IMR-90 (cell line): ENCODE data around the gene HADH. TPM values are rescaled to one million over a fixed set of nuclear protein-coding genes. Genes with fewer than 3 reads are reported as not detected.

Experiments used
- ATAC-seq: fragments of 200-7000 bp; cut with Tn5 transposase; 2 replicates; pipeline ENCODE4 v1.9.1; 2020; ENCODE audit warnings: low read depth, mild to moderate bottlenecking, moderate library complexity
- BruUV-seq: library from RNA; stranded (reverse); fragments of 400-500 nt; replicated peaks from 2 replicates; lab custom pipeline; 2021; lab: Mats Ljungman, UMichigan
- CTCF ChIA-PET: fragments of 300-600 bp; formaldehyde crosslinking; extraction: SDS; loops from one replicate; lab custom pipeline; 2021; ENCODE audit warnings: antibody characterized with exemption; lab: Yijun Ruan, JAX
- POLR2A ChIA-PET: fragments of 300-600 bp; sonication (Branson Sonifier 250); formaldehyde crosslinking; loops from one replicate; lab custom pipeline; 2022; ENCODE audit warnings: antibody characterized with exemption; ENCODE audit not compliant: unreplicated experiment; lab: Charles Lee
- DNase-seq: peaks from one replicate; pipeline ENCODE4 v3.0.0; 2013
- H2AFZ ChIP-seq: replicated peaks from 2 replicates; pipeline ENCODE3; 2013; ENCODE audit warnings: low read length, mild to moderate bottlenecking; ENCODE audit not compliant: poor library complexity
- H2AK5ac ChIP-seq: 2 replicates; pipeline ENCODE4 v1.6.1; 2013; ENCODE audit warnings: low read depth, low read length, inconsistent platforms
- H2AK9ac ChIP-seq: replicated peaks from 2 replicates; pipeline ENCODE3; 2013; ENCODE audit warnings: mild to moderate bottlenecking, low read depth, low read length, moderate library complexity; ENCODE audit not compliant: poor library complexity
- H2BK120ac ChIP-seq: 2 replicates; pipeline ENCODE4 v1.6.1; 2013; ENCODE audit warnings: low read depth, low read length, inconsistent platforms
- H2BK15ac ChIP-seq: 3 replicates; pipeline ENCODE4 v1.6.1; 2013; ENCODE audit warnings: low read depth, low read length, inconsistent platforms
- H2BK20ac ChIP-seq: 2 replicates; pipeline ENCODE4 v1.6.1; 2013; ENCODE audit warnings: low read depth, mild to moderate bottlenecking, inconsistent platforms, low read length, moderate library complexity
- H2BK5ac ChIP-seq: 2 replicates; pipeline ENCODE4 v1.6.1; 2013; ENCODE audit warnings: mild to moderate bottlenecking, low read depth, low read length, inconsistent platforms; ENCODE audit not compliant: poor library complexity, severe bottlenecking
- H3K14ac ChIP-seq: replicated peaks from 2 replicates; pipeline ENCODE4 v1.6.1; 2013; ENCODE audit warnings: low read depth, low read length, inconsistent platforms
- H3K18ac ChIP-seq: 2 replicates; pipeline ENCODE4 v1.6.1; 2013; ENCODE audit warnings: low read depth, low read length, control low read depth
- H3K23ac ChIP-seq: 2 replicates; pipeline ENCODE4 v1.6.1; 2013; ENCODE audit warnings: low read depth, low read length, inconsistent platforms
- H3K27ac ChIP-seq: 2 replicates; pipeline ENCODE4 v1.5.1; 2013; ENCODE audit warnings: mild to moderate bottlenecking, control low read depth, low read length; ENCODE audit not compliant: insufficient read depth
- H3K27me3 ChIP-seq: 2 replicates; pipeline ENCODE4 v1.6.1; 2013; ENCODE audit warnings: low read length; ENCODE audit not compliant: control insufficient read depth, insufficient read depth
- H3K36me3 ChIP-seq: 2 replicates; pipeline ENCODE4 v1.6.1; 2013; ENCODE audit warnings: low read length, mixed read lengths; ENCODE audit not compliant: control insufficient read depth, insufficient read depth
- H3K4ac ChIP-seq: 2 replicates; pipeline ENCODE4 v1.6.1; 2013; ENCODE audit warnings: low read depth, low read length, inconsistent platforms
- H3K4me1 ChIP-seq: 2 replicates; pipeline ENCODE4 v1.6.1; 2013; ENCODE audit warnings: low read length, mixed read lengths; ENCODE audit not compliant: control insufficient read depth, insufficient read depth
- H3K4me2 ChIP-seq: 2 replicates; pipeline ENCODE4 v1.6.1; 2013; ENCODE audit warnings: low read depth, mild to moderate bottlenecking, control low read depth, low read length, moderate library complexity
- H3K4me3 ChIP-seq: 2 replicates; pipeline ENCODE4 v1.5.1; 2013; ENCODE audit warnings: low read depth, mild to moderate bottlenecking, control low read depth, low read length, moderate library complexity; ENCODE audit not compliant: insufficient read depth
- H3K56ac ChIP-seq: 2 replicates; pipeline ENCODE4 v1.6.1; 2013; ENCODE audit warnings: low read length, inconsistent platforms; ENCODE audit not compliant: insufficient read depth; ENCODE audit errors: extremely low read depth
- H3K79me1 ChIP-seq, 2 experiments: 2 replicates each; pipeline ENCODE4 v1.6.1; 2013; ENCODE audit warnings: low read length in 2 of 2, inconsistent platforms in 1 of 2, low read depth in 1 of 2
- H3K9ac ChIP-seq: 2 replicates; pipeline ENCODE4 v1.6.1; 2013; ENCODE audit warnings: low read depth, low read length, control low read depth
- H3K9me1 ChIP-seq: 2 replicates; pipeline ENCODE4 v1.6.1; 2013; ENCODE audit warnings: low read length, inconsistent platforms; ENCODE audit not compliant: insufficient read depth
- H3K9me3 ChIP-seq: 2 replicates; pipeline ENCODE4 v1.6.1; 2013; ENCODE audit warnings: low read length; ENCODE audit not compliant: control insufficient read depth, insufficient read depth
- H4K20me1 ChIP-seq: 2 replicates; pipeline ENCODE4 v1.6.1; 2013; ENCODE audit warnings: low read length, inconsistent platforms; ENCODE audit not compliant: insufficient read depth
- H4K5ac ChIP-seq: 2 replicates; pipeline ENCODE4 v1.6.1; 2013; ENCODE audit warnings: mild to moderate bottlenecking, low read depth, low read length, control low read depth
- H4K8ac ChIP-seq, 2 experiments: 2 replicates each; pipeline ENCODE4 v1.6.1; 2013; ENCODE audit warnings: low read depth in 2 of 2, low read length in 2 of 2, control low read depth in 1 of 2, inconsistent platforms in 1 of 2
- H4K91ac ChIP-seq: 2 replicates; pipeline ENCODE4 v1.6.1; 2013; ENCODE audit warnings: low read depth, low read length, inconsistent platforms; ENCODE audit not compliant: insufficient read depth
- BHLHE40 ChIP-seq: fragments of 150-350 bp; IDR thresholded peaks from 2 replicates; pipeline ENCODE4 v1.6.1; 2016; ENCODE audit warnings: mild to moderate bottlenecking, low read depth, low read length
- CEBPB ChIP-seq: IDR thresholded peaks from 2 replicates; pipeline ENCODE4 v1.6.1; 2012; ENCODE audit warnings: low read depth, low read length, improper control_type of control experiment
- CHD1 ChIP-seq: IDR thresholded peaks from 2 replicates; pipeline ENCODE4 v1.6.1; 2012; ENCODE audit warnings: low read depth, low read length, improper control_type of control experiment
- FOS ChIP-seq: fragments of 150-350 bp; IDR thresholded peaks from 2 replicates; pipeline ENCODE4 v1.6.1; 2016; ENCODE audit warnings: low read depth, low read length
- MAFK ChIP-seq: IDR thresholded peaks from 2 replicates; pipeline ENCODE4 v1.6.1; 2012; ENCODE audit warnings: low read depth, low read length, improper control_type of control experiment
- MAZ ChIP-seq: IDR thresholded peaks from 2 replicates; pipeline ENCODE4 v1.6.1; 2012; ENCODE audit warnings: low read depth, mild to moderate bottlenecking, low read length, improper control_type of control experiment, moderate library complexity, borderline replicate concordance
- MXI1 ChIP-seq: IDR thresholded peaks from 2 replicates; pipeline ENCODE4 v1.6.1; 2012; ENCODE audit warnings: low read depth, mild to moderate bottlenecking, low read length, moderate library complexity, borderline replicate concordance
- POLR2A ChIP-seq: IDR thresholded peaks from 2 replicates; pipeline ENCODE4 v1.6.1; 2012; ENCODE audit warnings: mild to moderate bottlenecking, low read depth, low read length
- RAD21 ChIP-seq: IDR thresholded peaks from 2 replicates; pipeline ENCODE4 v1.6.1; 2012; ENCODE audit warnings: low read length, improper control_type of control experiment
- RCOR1 ChIP-seq: IDR thresholded peaks from 2 replicates; pipeline ENCODE4 v1.6.1; 2012; ENCODE audit warnings: mild to moderate bottlenecking, low read length, improper control_type of control experiment; ENCODE audit not compliant: insufficient replicate concordance
- RFX5 ChIP-seq: IDR thresholded peaks from 2 replicates; pipeline ENCODE4 v1.8.0; 2012; ENCODE audit warnings: low read depth, mild to moderate bottlenecking, low read length, moderate library complexity
- SMC3 ChIP-seq: fragments of 150-350 bp; IDR thresholded peaks from 2 replicates; pipeline ENCODE4 v1.6.1; 2016; ENCODE audit warnings: low read depth, mild to moderate bottlenecking, antibody characterized with exemption, low read length, moderate library complexity
- WGBS, 2 experiments: methylation state at CpG; one replicate each; pipeline versions ENCODE4 v1.1.5 to v1.1.7; 2013; ENCODE audit warnings: missing lambda C conversion rate in 2 of 2; ENCODE audit not compliant: insufficient read length in 1 of 2; ENCODE audit errors: extremely low coverage in 2 of 2; 5-methylcytosine and 5-hydroxymethylcytosine counted together
- dilution Hi-C: fragments of 300-500 bp; cut with HindIII; formaldehyde crosslinking; loops from one replicate; pipeline ENCODE4 v1.14.3; 2018; ENCODE audit warnings: low sequenced_read_pairs; ENCODE audit not compliant: unreplicated experiment
- in situ Hi-C: fragments of 300-500 bp; cut with MboI; formaldehyde crosslinking; loops from 3 replicates; pipeline ENCODE4 v1.14.3; 2019; ENCODE audit warnings: low sequenced_read_pairs, inconsistent platforms, mixed read lengths
- intact Hi-C: fragments of 100-400 bp; cut with micrococcal nuclease; formaldehyde crosslinking; loops from 2 replicates; pipeline ENCODE4 v1.10.0; 2022
- polyA plus RNA-seq, 3 experiments: library from polyadenylated mRNA; depleted of rRNA; stranded (reverse); fragments of >200 nt; gene quantifications; 2 replicates each; pipeline ENCODE4 v1.2.3, GENCODE V29; 2012; ENCODE audit warnings: low replicate concordance in 1 of 3
- total RNA-seq: library from RNA; depleted of rRNA; stranded (reverse); fragments of >200 nt; gene quantifications from 2 replicates; pipeline ENCODE4 v1.2.3, GENCODE V29; 2012
- TF ChIP-seq, protein P1 (sequence below): conservative IDR thresholded peaks from 2 replicates; pipeline ENCODE4 v1.5.1; 2012; ENCODE audit warnings: mild to moderate bottlenecking, low read depth, low read length, improper control_type of control experiment
- TF ChIP-seq, protein P2 (sequence below): fragments of 150-350 bp; IDR thresholded peaks from 2 replicates; pipeline ENCODE4 v1.6.1; 2017; ENCODE audit warnings: mild to moderate bottlenecking, antibody characterized with exemption, low read length, low read depth

Gene HADH
- total and polyA plus RNA-seq, 2 of the 4 experiments (the other 2 are of a cell fraction): 6.8 to 22.6 TPM

DNA sequence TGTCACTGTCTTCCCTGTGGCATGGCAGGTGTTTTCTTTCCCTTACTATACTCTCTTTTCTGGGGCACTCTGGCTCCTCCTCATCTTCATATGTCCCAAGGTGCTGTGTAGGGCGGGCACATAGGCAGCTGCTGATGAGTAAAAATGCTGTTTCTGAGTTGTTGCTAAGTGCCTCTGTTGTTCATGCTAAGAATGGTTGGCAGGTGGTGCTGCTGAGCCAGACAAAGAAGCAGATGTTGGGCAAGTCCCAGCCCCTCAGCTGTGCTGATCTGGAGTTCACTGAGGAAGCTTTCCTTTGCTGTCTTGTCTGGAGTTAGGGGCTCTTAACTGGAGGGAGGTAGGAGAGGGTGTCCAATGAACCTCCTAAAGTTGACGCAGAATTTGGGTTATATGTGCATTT lies 40.6 kb downstream of the HADH start:
- Histone ChIP-seq H3K4me3 (no peak overlapping the region), H3K36me3 (peaks cover 7% of the 10 kb centered on the region), H3K23ac (no peak overlapping the region), H2BK15ac (no peak overlapping the region), H4K20me1 (no peaks in the 10 kb centered on the region), H3K4me2 (no peak overlapping the region), H2BK5ac (no peak overlapping the region), H3K27ac (no peak overlapping the region), H3K56ac (no peak overlapping the region), H3K14ac (no peak overlapping the region), H4K91ac (no peak overlapping the region), H2BK120ac (no peak overlapping the region), H2BK20ac (no peak overlapping the region), H3K79me1 (no peaks in the 10 kb centered on the region), H3K4ac (no peak overlapping the region), H2AK5ac (no peak overlapping the region), H2AK9ac (peak overlapping the region; percentile 11), H3K9ac (no peak overlapping the region), H3K9me1 (no peaks in the 10 kb centered on the region), H4K8ac (no peak overlapping the region), H2AFZ (no peak overlapping the region), H3K18ac (no peak overlapping the region), H3K27me3 (no peaks in the 10 kb centered on the region), H4K5ac (no peak overlapping the region), H3K9me3 (0 out of 2 replicates have a peak, but pooled peaks cover 2% of the 10 kb centered on the region), H3K4me1 (peaks cover 3% of the 10 kb centered on the region; the same call in 1 of the 2 replicates)
- ChIA-PET POLR2A (interaction anchor here (0.6 kb wide), 1 partner anchor 596 kb away, joined by 4 read pairs; no protein-coding TSS in a partner anchor), CTCF (interaction anchor here (0.6 to 3.3 kb wide), 14 partner anchors 11 to 546 kb away, joined by 3 to 16 read pairs (median 4); no protein-coding TSS in a partner anchor)
- intact Hi-C loops: loop anchor here (1.0 kb wide), 3 partner anchors 463 to 542 kb away; no protein-coding TSS in a partner anchor
- ATAC-seq: peak; percentile 95
- TF ChIP-seq RAD21: peak; percentile 76
- TF ChIP-seq MAZ: no peak
- no peak for TF ChIP-seq CHD1
- peak; percentile 74 for TF ChIP-seq SMC3
- TF ChIP-seq RCOR1: no peak
- no peak for TF ChIP-seq FOS
- TF ChIP-seq RFX5: no peak
- TF ChIP-seq POLR2A: no peak
- no peak for TF ChIP-seq BHLHE40
- TF ChIP-seq, protein P1, sequence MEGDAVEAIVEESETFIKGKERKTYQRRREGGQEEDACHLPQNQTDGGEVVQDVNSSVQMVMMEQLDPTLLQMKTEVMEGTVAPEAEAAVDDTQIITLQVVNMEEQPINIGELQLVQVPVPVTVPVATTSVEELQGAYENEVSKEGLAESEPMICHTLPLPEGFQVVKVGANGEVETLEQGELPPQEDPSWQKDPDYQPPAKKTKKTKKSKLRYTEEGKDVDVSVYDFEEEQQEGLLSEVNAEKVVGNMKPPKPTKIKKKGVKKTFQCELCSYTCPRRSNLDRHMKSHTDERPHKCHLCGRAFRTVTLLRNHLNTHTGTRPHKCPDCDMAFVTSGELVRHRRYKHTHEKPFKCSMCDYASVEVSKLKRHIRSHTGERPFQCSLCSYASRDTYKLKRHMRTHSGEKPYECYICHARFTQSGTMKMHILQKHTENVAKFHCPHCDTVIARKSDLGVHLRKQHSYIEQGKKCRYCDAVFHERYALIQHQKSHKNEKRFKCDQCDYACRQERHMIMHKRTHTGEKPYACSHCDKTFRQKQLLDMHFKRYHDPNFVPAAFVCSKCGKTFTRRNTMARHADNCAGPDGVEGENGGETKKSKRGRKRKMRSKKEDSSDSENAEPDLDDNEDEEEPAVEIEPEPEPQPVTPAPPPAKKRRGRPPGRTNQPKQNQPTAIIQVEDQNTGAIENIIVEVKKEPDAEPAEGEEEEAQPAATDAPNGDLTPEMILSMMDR: peak; percentile 71
- no peak for TF ChIP-seq MXI1
- no peak for TF ChIP-seq MAFK
- TF ChIP-seq, protein P2, sequence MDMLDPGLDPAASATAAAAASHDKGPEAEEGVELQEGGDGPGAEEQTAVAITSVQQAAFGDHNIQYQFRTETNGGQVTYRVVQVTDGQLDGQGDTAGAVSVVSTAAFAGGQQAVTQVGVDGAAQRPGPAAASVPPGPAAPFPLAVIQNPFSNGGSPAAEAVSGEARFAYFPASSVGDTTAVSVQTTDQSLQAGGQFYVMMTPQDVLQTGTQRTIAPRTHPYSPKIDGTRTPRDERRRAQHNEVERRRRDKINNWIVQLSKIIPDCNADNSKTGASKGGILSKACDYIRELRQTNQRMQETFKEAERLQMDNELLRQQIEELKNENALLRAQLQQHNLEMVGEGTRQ: no peak
- TF ChIP-seq CEBPB: peak; percentile 81
- peak; percentile 76 for DNase-seq
- BruUV-seq: no TSS peak
- in situ Hi-C loops: no loop called here
- dilution Hi-C loops: no loop called here
- no CpG with 5 or more reads among the region's 2 CpGs for WGBS, 2 experiments
